HFFc6 (cell line): Measurements from ENCODE around the gene ZCCHC10. TPM values are rescaled to one million over a fixed set of nuclear protein-coding genes. Genes with fewer than 3 reads are reported as not detected.

Experiments used
- DNase-seq: peaks from one replicate; pipeline ENCODE4 v3.0.0-alpha.2; 2018
- H3K27ac Mint-ChIP-seq: 2 replicates; pipeline ENCODE4 v1.8.0; 2020; ENCODE audit warnings: mild to moderate bottlenecking, mixed read lengths
- H3K27me3 Mint-ChIP-seq: 2 replicates; pipeline ENCODE4 v1.8.0; 2021; ENCODE audit warnings: mild to moderate bottlenecking, moderate library complexity, mixed read lengths; ENCODE audit not compliant: insufficient read depth
- H3K36me3 Mint-ChIP-seq: 2 replicates; pipeline ENCODE4 v1.8.0; 2021; ENCODE audit warnings: low read depth, mixed read lengths
- H3K4me1 Mint-ChIP-seq: 2 replicates; pipeline ENCODE4 v1.8.0; 2020; ENCODE audit warnings: low read depth, mixed read lengths
- H3K4me3 Mint-ChIP-seq: 2 replicates; pipeline ENCODE4 v1.8.0; 2020; ENCODE audit warnings: mild to moderate bottlenecking, moderate library complexity, mixed read lengths
- H3K9me3 Mint-ChIP-seq: 2 replicates; pipeline ENCODE4 v1.8.0; 2020; ENCODE audit warnings: mild to moderate bottlenecking, mixed read lengths
- CTCF ChIP-seq: fragments of 200-600 bp; sonication (generic); IDR thresholded peaks from 2 replicates; pipeline ENCODE4 v1.5.0; 2021; ENCODE audit warnings: antibody characterized with exemption, mild to moderate bottlenecking
- long read RNA-seq: library from polyadenylated mRNA; unstranded; transcript quantifications from one replicate; pipeline ENCODE4 v2.0.0, GENCODE V29; 2019
- total RNA-seq, 6 experiments: library from RNA; stranded (reverse); fragmentation: NEBNext Ultra II Directional; extraction: Animal tissue kit (Norgen Biotek cat#: 25700); gene quantifications; 2 replicates in 1 of 6; 3 replicates in 5 of 6; pipeline ENCODE4 v1.2.3, GENCODE V29; 2021

The ZCCHC10 gene
- total RNA-seq, result 10 to 100 TPM; 11.0 to 19.8 (median 17.4) TPM
- long read RNA-seq, transcript ZCCHC10-201 (4 exons, 2,178 nt), result major isoform, 8 of 9 reads
- long read RNA-seq, partial matches to known transcripts, result 0 of 9 reads
- long read RNA-seq, other reads (novel, unspliced or antisense), result 1 of 9 reads

DNA sequence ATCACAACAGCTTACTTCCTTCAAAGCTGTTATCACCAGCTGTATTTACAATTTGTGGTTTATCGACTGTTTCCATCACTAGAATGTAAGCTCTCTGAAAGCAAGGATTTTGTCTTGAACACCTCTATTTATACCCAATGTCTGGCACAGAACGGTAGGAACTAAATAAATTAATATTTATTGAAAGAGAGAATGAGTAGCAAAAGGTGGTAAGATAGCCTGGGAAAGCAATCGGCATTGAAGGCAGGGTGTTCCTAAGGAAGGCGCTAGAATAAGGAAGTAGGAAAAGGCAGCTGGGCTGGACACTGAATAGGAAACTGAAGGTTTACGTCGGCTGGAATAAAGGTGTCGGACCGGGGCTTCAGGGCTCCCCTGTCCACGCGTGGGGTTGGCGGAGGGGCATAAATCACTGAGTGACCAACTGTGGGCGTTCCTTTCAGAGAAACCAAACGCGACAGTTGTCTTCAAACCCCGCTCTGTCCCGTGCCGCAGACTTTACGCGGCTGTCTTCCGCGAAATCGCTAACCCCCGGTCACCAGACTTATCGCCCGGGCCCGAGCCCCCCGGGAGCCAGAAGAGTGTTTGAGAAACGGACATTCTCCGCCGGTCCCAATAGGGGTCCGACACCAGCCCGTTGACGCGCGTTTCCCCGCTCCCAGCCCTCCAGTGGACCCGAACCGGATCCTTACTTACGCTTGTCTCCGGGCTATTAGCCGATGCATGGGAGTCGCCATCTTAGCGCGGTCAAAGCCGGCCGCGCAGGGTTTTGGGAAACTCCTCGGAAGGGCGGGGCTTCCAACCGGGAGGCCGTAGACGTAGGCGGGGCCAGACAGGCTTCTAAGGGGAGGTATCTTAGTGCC lies at the start of gene ZCCHC10:
Gene ZCCHC10, minus strand, starts transcription at position 746 of the 860 bp plus-strand sequence. Its CDS starts 12 bp downstream, at position 734.
- TF ChIP-seq CTCF, result no peak
- H3K27me3 Mint-ChIP-seq, result no peaks in the 10 kb centered on the region; the same call in 1 of the 2 replicates

DNA sequence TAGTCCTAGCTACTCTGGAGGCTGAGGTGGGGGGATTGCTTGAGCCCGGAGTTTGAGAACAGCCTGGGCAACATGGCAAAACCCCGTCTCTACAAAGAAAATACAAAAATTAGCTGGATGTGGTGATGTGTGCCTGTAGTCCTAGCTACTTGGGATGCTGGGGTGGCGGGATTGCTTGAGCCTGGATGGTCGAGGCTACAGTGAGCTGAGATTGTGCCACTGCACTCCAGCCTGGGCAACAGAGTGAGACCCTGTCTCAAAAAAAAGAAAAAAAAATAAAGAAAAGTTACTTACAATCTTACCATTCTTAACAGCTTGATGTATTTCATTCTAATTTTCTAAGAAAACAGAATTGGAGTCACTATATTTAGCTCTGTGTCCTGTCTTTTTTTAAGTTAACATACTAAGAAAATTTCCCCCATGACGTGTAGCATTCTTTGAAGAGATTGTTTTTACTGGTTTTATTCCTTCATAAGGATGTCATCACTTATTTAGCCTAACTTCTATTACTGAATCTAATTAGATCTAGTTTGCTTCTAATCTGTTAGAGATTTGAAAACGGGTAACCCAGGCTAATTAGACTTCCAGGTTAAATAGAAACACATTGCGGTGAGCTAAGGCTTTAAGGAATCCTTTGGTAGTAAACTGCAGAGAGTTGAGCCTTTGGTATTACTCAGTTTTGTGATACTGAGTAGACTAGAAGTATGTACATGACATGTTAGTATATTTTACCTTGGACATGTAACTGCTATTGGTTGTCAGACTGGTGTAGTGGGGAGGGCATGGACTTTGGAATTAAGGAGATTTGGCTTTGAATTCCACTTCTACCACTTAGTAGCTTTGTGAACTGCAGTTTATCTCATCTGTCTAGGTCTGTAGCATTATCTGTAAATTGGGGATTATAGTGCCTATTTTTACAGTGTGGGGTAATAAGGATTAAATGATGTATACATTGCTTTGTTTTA lies 49.5 kb upstream of the ZCCHC10 start:
- H3K27ac Mint-ChIP-seq, result peak overlapping the region; percentile 87
- peaks cover 62% of the 10 kb centered on the region for H3K4me1 Mint-ChIP-seq
- DNase-seq, result peak; percentile 80
- H3K4me3 Mint-ChIP-seq, result peak overlapping the region; percentile 40
- H3K36me3 Mint-ChIP-seq, result peaks cover 52% of the 10 kb centered on the region
- no peaks in the 10 kb centered on the region for H3K9me3 Mint-ChIP-seq
- no peak for TF ChIP-seq CTCF
- no peaks in the 10 kb centered on the region for H3K27me3 Mint-ChIP-seq

More for the DNA sequence above, at the start of gene ZCCHC10:
- H3K4me1 Mint-ChIP-seq, result peaks cover 32% of the 10 kb centered on the region
- DNase-seq, result peak; percentile 84
- no peaks in the 10 kb centered on the region for H3K9me3 Mint-ChIP-seq
- peak within 1 kb of the TSS; percentile 92 for H3K4me3 Mint-ChIP-seq
- peaks cover 16% of the 10 kb centered on the region for H3K36me3 Mint-ChIP-seq
- H3K27ac Mint-ChIP-seq, result peak within 1 kb of the TSS; percentile 96

GRCh38 chr5:133072021-133072420 lies 45.7 kb upstream of the ZCCHC10 start:
- Mint-ChIP-seq H3K36me3 (peaks cover 66% of the 10 kb centered on the region), H3K9me3 (no peaks in the 10 kb centered on the region), H3K27ac (peak overlapping the region; percentile 9; the same call in 1 of the 2 replicates), H3K4me3 (no peak overlapping the region), H3K4me1 (peaks cover 43% of the 10 kb centered on the region), H3K27me3 (no peaks in the 10 kb centered on the region)
- TF ChIP-seq CTCF, result no peak
- DNase-seq, result no peak

DNA sequence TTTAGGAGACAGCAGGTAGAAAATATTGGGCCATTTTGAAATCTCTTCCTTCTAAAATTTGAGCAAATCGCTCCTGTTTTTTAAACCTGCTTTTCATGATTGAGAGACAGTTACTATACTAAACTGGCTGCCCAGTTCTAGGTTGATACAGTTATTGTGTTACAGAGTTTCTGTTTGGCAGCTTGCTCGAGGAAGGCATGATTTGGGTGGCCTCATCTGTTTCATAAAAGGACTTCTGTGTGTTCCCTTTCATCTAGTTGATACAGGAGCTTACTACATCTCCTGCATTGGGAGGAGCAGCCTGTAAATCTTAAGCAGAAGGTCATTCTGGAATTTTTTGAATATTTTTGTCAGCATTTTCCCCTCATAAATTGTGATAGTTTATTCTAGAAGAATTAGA lies 39.7 kb upstream of the ZCCHC10 start:
- no peak for DNase-seq
- no peaks in the 10 kb centered on the region for H3K27me3 Mint-ChIP-seq
- H3K9me3 Mint-ChIP-seq, result no peaks in the 10 kb centered on the region
- peaks cover 22% of the 10 kb centered on the region for H3K4me1 Mint-ChIP-seq
- no peak overlapping the region for H3K27ac Mint-ChIP-seq
- TF ChIP-seq CTCF, result no peak
- H3K36me3 Mint-ChIP-seq, result peaks cover 34% of the 10 kb centered on the region
- H3K4me3 Mint-ChIP-seq, result no peak overlapping the region

GRCh38 chr5:133065471-133065870 lies 39.1 kb upstream of the ZCCHC10 start:
- no peak for TF ChIP-seq CTCF
- no peak for DNase-seq
- H3K9me3 Mint-ChIP-seq, result no peaks in the 10 kb centered on the region
- no peaks in the 10 kb centered on the region for H3K27me3 Mint-ChIP-seq
- no peak overlapping the region for H3K4me3 Mint-ChIP-seq
- H3K36me3 Mint-ChIP-seq, result peaks cover 29% of the 10 kb centered on the region
- peaks cover 22% of the 10 kb centered on the region for H3K4me1 Mint-ChIP-seq
- no peak overlapping the region for H3K27ac Mint-ChIP-seq
